ENCODE measurements around the gene VENTX.

Gene VENTX

DNA sequence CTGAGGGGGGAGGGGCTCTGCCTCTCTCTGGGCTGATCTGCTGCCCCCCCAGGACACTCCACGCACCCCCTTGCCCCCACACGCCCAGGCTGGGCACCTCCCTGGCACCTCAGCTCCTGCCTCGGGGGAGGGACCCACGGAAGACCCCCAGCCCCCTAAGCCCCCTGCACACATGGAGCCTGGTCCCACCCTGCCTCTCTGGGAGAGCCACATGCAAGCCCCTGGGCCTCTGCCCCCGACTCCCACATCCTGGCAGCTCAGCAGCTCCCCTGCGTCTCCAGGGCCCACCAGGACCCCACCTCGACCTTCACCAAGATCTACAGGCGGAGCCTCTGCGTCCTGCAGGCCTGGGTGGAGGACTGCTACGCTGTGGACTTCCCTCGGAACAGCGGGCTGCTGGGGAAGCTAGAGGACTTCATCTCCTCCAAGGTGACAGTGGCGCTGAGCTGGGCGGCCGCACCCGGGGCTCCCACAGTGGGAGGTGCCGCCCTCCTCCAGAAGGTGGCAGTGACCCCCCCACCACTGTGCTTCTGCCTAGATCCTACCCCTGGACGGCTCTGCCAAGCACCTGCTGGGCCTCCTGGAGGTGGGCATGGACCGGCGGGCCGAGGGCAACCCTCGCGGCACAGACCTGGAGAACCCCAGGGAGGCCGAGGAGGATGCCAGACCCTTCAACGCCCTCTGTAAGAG, 26.4 kb upstream of the VENTX start:
- no peak overlapping the region for H3K4me2 ChIP-seq (ENCODE audit: low read length)
- no peaks in the 10 kb centered on the region for H3K79me2 ChIP-seq (ENCODE audit: control insufficient read depth, low read length)
- TF ChIP-seq, protein P1, sequence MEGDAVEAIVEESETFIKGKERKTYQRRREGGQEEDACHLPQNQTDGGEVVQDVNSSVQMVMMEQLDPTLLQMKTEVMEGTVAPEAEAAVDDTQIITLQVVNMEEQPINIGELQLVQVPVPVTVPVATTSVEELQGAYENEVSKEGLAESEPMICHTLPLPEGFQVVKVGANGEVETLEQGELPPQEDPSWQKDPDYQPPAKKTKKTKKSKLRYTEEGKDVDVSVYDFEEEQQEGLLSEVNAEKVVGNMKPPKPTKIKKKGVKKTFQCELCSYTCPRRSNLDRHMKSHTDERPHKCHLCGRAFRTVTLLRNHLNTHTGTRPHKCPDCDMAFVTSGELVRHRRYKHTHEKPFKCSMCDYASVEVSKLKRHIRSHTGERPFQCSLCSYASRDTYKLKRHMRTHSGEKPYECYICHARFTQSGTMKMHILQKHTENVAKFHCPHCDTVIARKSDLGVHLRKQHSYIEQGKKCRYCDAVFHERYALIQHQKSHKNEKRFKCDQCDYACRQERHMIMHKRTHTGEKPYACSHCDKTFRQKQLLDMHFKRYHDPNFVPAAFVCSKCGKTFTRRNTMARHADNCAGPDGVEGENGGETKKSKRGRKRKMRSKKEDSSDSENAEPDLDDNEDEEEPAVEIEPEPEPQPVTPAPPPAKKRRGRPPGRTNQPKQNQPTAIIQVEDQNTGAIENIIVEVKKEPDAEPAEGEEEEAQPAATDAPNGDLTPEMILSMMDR (IDR thresholded peaks at IDR 0.05; ENCODE audit: low read depth, low read length, poor library complexity, severe bottlenecking): no peak
- no peak for TF ChIP-seq EZH2phosphoT487 (IDR thresholded peaks at IDR 0.05; ENCODE audit: borderline replicate concordance, low read length)
- no peaks in the 10 kb centered on the region for H4K20me1 ChIP-seq (ENCODE audit: control insufficient read depth, insufficient read depth, low read depth, low read length)
- H3K9me3 ChIP-seq (ENCODE audit: control insufficient read depth, insufficient read depth, low read length): peaks cover 18% of the 10 kb centered on the region
- H3K9me2 ChIP-seq (replicated peaks; ENCODE audit: control insufficient read depth, low read length): no peaks in the 10 kb centered on the region
- H3K36me3 ChIP-seq (ENCODE audit: control insufficient read depth, low read length): no peaks in the 10 kb centered on the region
- no peaks in the 10 kb centered on the region for H3K27me3 ChIP-seq (ENCODE audit: control insufficient read depth, low read length)
- H3K27ac ChIP-seq (ENCODE audit: low read depth, low read length): no peak overlapping the region
- H3K4me3 ChIP-seq (ENCODE audit: low read length): no peak overlapping the region
- H3K4me1 ChIP-seq (ENCODE audit: control insufficient read depth, low read length): no peaks in the 10 kb centered on the region
- no peaks in the 10 kb centered on the region for H3F3A ChIP-seq (ENCODE audit: control insufficient read depth, insufficient read depth)

DNA sequence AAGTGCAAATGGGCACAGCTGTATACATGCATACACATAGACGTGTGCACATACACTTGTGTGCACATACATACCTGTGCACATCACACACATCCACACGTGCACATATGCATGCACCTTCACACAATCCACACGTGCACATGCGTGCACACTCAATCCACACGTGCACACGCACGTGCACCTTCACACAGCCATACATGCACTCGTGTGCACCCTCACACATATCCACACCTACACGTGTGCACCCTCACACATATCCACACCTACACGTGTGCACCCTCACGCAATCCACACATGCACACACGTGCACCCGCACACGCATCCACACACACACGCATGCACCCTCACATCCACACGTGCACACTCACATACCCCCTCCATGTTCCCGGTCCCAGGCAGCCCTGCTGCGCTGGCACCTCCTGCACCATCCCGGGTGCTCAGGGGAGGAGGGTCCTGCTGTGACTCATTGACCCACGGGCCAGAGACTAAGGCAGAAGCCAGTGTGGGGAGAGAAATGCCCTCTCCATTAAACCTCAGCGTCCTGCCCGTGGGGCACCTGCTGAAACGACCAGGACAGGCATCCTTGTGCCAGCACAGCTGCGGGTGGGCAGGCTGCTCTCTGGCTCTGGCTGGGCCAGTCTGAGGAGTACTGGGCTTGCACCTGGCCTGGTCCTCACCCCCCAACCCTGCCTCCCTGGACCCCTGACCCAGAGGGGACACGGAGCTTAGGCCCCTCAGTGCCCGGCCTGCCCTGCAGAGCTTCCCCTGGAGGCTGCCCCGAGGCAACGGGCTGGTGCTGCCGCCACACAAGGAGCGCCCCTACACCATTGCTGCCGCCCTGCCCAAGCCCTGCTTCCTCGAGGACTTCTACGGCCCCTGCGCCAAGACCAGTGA, 25.4 kb upstream of the VENTX start:
- peaks cover 18% of the 10 kb centered on the region for H3K9me3 ChIP-seq (ENCODE audit: control insufficient read depth, insufficient read depth, low read length)
- H4K20me1 ChIP-seq (ENCODE audit: control insufficient read depth, insufficient read depth, low read depth, low read length): no peaks in the 10 kb centered on the region
- H3K27me3 ChIP-seq (ENCODE audit: control insufficient read depth, low read length): no peaks in the 10 kb centered on the region
- TF ChIP-seq, protein P1 (IDR thresholded peaks at IDR 0.05; ENCODE audit: low read depth, low read length, poor library complexity, severe bottlenecking): no peak
- no peak for TF ChIP-seq EZH2phosphoT487 (IDR thresholded peaks at IDR 0.05; ENCODE audit: borderline replicate concordance, low read length)
- H3K36me3 ChIP-seq (ENCODE audit: control insufficient read depth, low read length): no peaks in the 10 kb centered on the region
- H3K4me1 ChIP-seq (ENCODE audit: control insufficient read depth, low read length): no peaks in the 10 kb centered on the region
- H3K79me2 ChIP-seq (ENCODE audit: control insufficient read depth, low read length): no peaks in the 10 kb centered on the region
- no peaks in the 10 kb centered on the region for H3K9me2 ChIP-seq (replicated peaks; ENCODE audit: control insufficient read depth, low read length)
- no peak overlapping the region for H3K4me2 ChIP-seq (ENCODE audit: low read length)
- no peak overlapping the region for H3K4me3 ChIP-seq (ENCODE audit: low read length)
- no peak overlapping the region for H3K27ac ChIP-seq (ENCODE audit: low read depth, low read length)
- no peaks in the 10 kb centered on the region for H3F3A ChIP-seq (ENCODE audit: control insufficient read depth, insufficient read depth)

DNA sequence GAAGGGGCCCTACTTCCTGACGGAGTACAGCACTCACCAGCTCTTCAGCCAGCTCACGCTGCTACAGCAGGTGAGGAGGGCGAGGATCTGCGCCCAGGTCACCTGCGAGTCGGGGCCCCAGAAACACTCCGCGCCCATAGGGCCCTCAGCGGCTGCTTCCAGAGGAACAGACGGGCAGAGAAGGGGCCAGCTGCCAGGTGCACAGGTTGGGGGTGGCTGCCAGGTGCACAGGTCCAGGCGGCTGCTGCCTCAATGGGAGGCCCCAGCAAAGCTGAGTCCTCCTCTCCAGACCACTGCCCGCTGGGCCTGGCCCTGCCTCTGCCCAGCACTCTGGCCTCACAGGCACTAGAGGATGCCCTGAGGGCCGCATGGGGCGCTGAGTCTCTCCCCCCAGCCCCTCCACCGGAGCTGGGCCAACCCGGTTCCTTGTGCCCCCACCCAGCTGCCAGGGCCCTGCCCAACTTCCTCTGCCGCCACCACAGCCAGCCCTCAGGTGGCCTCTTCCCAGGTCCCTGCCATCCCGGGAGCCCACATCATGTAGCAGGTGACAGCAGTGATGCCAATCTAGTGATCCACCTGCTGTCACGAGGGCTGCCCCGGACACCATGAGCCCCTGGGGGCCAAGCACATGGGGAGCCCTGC, 24.7 kb upstream of the VENTX start:
- Histone ChIP-seq H3K79me2 (ENCODE audit: control insufficient read depth, low read length) (no peaks in the 10 kb centered on the region), H3F3A (ENCODE audit: control insufficient read depth, insufficient read depth) (no peaks in the 10 kb centered on the region), H3K9me2 (replicated peaks; ENCODE audit: control insufficient read depth, low read length) (no peaks in the 10 kb centered on the region), H3K9me3 (ENCODE audit: control insufficient read depth, insufficient read depth, low read length) (peaks cover 18% of the 10 kb centered on the region), H3K27me3 (ENCODE audit: control insufficient read depth, low read length) (no peaks in the 10 kb centered on the region), H3K4me1 (ENCODE audit: control insufficient read depth, low read length) (no peaks in the 10 kb centered on the region), H4K20me1 (ENCODE audit: control insufficient read depth, insufficient read depth, low read depth, low read length) (no peaks in the 10 kb centered on the region), H3K27ac (ENCODE audit: low read depth, low read length) (no peak overlapping the region), H3K4me2 (ENCODE audit: low read length) (no peak overlapping the region), H3K36me3 (ENCODE audit: control insufficient read depth, low read length) (no peaks in the 10 kb centered on the region), H3K4me3 (ENCODE audit: low read length) (no peak overlapping the region)
- no peak for TF ChIP-seq EZH2phosphoT487 (IDR thresholded peaks at IDR 0.05; ENCODE audit: borderline replicate concordance, low read length)
- TF ChIP-seq, protein P1 (IDR thresholded peaks at IDR 0.05; ENCODE audit: low read depth, low read length, poor library complexity, severe bottlenecking): no peak

Measured in DOHH2 (cell line).